Left ventricle myocardium inferior (tissue), 1 donor: ENCODE results near the gene NEAT1. TPM values are rescaled to one million over a fixed set of nuclear protein-coding genes. Genes with fewer than 3 reads are reported as not detected.

Experiments used
- DNase-seq: peaks from one replicate; pipeline ENCODE4 v3.0.0-alpha.2; 2020
- H3K27ac ChIP-seq: fragments of 200-600 bp; replicated peaks from 2 replicates; pipeline ENCODE4 v1.8.0; 2021
- H3K27me3 ChIP-seq: fragments of 200-600 bp; 2 replicates; pipeline ENCODE4 v1.8.0; 2021; ENCODE audit warnings: low read depth
- H3K36me3 ChIP-seq: fragments of 200-600 bp; 2 replicates; pipeline ENCODE4 v1.8.0; 2021
- H3K4me1 ChIP-seq: fragments of 200-600 bp; 2 replicates; pipeline ENCODE4 v1.8.0; 2021
- H3K4me3 ChIP-seq: fragments of 200-600 bp; 2 replicates; pipeline ENCODE4 v1.8.0; 2021; ENCODE audit warnings: mild to moderate bottlenecking, moderate library complexity
- H3K9me3 ChIP-seq: fragments of 200-600 bp; replicated peaks from 2 replicates; pipeline ENCODE4 v1.8.0; 2021
- intact Hi-C: fragments of 100-400 bp; cut with micrococcal nuclease; formaldehyde crosslinking; loops from one replicate; pipeline ENCODE4 v1.11.0; 2022
- total RNA-seq: library from RNA; stranded (reverse); fragmentation: NEBNext Ultra II Directional; extraction: Animal tissue kit (Norgen Biotek cat#: 25700); gene quantifications from one replicate; pipeline ENCODE4 v1.2.1, GENCODE V29; 2021
- TF ChIP-seq, protein P1 (sequence below): fragments of 200-600 bp; IDR thresholded peaks from 2 replicates; pipeline ENCODE4 v1.8.0; 2021; ENCODE audit warnings: antibody characterized with exemption, mild to moderate bottlenecking, borderline replicate concordance
- donor health status: DM: no; HTN: yes; CAD: no; lungs with severe emphysema.

NEAT1 gene
- total RNA-seq, 1 donor from 2014 or later: 405 TPM

DNA sequence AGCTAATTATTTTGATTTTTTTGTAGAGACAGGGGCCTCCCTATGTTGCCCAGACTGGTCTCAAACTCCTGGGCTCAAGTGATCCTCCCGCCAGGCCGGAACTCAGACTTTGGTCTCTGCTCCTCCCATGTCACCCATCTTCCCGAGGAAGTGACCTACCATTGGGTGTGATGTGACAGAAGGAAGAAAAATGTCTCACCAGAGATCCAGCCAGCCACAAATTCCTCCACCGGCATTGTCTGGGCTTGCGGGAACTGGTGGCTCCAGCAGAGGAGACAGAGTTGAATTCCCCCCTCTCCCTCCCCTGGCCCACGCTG lies 40.9 kb upstream of the NEAT1 start:
- no peaks in the 10 kb centered on the region for H3K27me3 ChIP-seq
- peaks cover 71% of the 10 kb centered on the region for H3K4me1 ChIP-seq
- TF ChIP-seq, protein P1, sequence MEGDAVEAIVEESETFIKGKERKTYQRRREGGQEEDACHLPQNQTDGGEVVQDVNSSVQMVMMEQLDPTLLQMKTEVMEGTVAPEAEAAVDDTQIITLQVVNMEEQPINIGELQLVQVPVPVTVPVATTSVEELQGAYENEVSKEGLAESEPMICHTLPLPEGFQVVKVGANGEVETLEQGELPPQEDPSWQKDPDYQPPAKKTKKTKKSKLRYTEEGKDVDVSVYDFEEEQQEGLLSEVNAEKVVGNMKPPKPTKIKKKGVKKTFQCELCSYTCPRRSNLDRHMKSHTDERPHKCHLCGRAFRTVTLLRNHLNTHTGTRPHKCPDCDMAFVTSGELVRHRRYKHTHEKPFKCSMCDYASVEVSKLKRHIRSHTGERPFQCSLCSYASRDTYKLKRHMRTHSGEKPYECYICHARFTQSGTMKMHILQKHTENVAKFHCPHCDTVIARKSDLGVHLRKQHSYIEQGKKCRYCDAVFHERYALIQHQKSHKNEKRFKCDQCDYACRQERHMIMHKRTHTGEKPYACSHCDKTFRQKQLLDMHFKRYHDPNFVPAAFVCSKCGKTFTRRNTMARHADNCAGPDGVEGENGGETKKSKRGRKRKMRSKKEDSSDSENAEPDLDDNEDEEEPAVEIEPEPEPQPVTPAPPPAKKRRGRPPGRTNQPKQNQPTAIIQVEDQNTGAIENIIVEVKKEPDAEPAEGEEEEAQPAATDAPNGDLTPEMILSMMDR: no peak
- H3K36me3 ChIP-seq: no peaks in the 10 kb centered on the region
- no peaks in the 10 kb centered on the region for H3K9me3 ChIP-seq
- peak overlapping the region; percentile 97 for H3K27ac ChIP-seq
- intact Hi-C loops: no loop called here
- peak; percentile 48 for DNase-seq
- H3K4me3 ChIP-seq: peak overlapping the region; percentile 66

DNA sequence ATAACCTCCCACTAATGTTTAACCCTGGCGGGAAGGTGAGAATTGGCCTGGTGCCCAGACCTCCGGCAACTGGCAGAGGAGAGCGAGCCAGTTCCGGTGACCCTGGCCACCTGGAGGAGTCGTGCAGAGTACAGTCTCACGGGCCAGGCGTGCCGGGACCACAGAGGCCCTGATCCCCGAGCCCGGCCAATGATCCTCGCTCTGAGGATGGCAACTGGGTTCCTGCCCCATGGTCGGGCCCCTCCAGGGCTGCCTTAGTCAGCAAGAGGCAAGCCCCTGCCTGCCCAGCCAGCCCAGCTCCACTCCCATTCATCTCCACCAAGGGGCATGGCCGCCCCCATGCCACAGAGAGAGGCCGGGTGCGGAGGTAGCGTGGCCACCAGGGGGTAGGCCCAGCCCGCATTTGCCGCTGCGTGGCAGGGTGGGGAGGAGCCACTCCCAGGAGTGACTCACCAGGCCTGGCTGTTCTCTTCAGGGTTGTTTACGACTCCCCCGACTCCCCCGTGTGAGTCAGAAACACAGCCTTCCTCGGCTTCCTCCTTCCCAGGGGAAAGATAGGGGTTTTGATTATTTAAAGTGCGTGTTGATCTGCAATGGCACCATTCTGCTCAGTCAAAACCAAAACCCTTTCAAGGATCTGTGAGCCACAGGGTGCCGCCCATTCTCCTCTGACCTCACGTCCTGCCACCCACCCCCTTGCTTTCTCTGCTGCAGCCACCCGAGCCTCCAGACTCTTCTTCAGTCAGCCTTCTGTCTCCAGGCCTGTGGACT lies 40.4 kb upstream of the NEAT1 start, which contains the start of gene SLC25A45:
Gene SLC25A45, minus strand, starts transcription at position 614 of the 771 bp plus-strand sequence. CDS start 695 bp downstream, outside the sequence.
- TF ChIP-seq, protein P1: peak; percentile 90
- Histone ChIP-seq H3K4me1 (peaks cover 71% of the 10 kb centered on the region), H3K27me3 (no peaks in the 10 kb centered on the region), H3K9me3 (no peaks in the 10 kb centered on the region), H3K4me3 (peak within 1 kb of the TSS; percentile 66), H3K36me3 (no peaks in the 10 kb centered on the region), H3K27ac (peak within 1 kb of the TSS; percentile 97)
- DNase-seq: peak; percentile 91
- intact Hi-C loops: no loop called here

DNA sequence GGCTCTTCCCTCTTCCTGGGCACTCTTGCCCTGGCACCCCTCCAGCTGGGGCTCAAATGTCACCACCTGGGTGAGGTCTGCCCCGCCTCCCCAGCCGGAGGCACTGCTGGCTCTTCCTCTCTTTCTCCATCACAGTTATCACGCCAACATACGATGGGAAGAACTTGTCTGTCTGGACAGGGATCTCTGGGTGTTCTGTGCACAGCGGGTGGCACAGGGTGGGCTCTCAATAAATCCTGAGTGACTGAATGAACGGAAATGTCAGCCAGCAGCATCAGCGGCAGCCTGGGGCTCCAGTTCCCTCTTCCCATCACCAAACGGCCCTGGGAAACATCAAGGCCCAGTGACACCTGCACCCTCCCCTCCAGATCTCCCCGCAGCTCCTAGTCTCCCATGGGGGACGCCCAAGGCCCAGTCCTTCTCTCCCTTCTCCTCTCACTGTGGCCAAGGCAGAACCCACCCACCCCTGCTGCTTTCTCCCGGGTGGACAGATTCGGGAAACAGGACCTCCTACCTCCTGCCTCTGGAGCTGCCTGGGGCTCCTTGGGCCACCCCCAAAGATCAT lies 39.7 kb upstream of the NEAT1 start:
- H3K4me1 ChIP-seq: peaks cover 74% of the 10 kb centered on the region
- H3K27ac ChIP-seq: peak overlapping the region; percentile 97
- TF ChIP-seq, protein P1: no peak
- peak overlapping the region; percentile 66 for H3K4me3 ChIP-seq
- H3K9me3 ChIP-seq: no peaks in the 10 kb centered on the region
- DNase-seq: no peak
- intact Hi-C loops: no loop called here
- H3K36me3 ChIP-seq: no peaks in the 10 kb centered on the region
- H3K27me3 ChIP-seq: no peaks in the 10 kb centered on the region

DNA sequence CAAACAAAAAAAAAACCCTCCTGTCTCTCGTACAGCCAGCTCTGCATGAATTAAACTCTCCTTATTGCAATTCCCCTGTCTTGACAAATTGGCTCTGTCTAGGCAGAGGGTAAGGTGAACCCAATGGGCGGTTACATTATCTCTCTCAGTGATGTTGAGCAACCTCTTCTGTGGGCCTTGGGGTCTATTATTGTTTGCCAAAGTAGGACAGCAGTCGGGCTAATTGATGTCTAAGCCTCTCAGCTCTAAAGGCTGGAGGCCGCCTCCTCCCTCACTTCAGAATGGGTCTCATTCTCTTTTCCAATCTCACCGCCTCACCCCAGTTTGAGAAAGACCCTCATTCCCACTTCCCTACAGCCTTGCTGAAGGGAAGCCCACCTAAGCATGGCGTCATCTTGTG lies 38.8 kb upstream of the NEAT1 start:
- H3K9me3 ChIP-seq: no peaks in the 10 kb centered on the region

DNA sequence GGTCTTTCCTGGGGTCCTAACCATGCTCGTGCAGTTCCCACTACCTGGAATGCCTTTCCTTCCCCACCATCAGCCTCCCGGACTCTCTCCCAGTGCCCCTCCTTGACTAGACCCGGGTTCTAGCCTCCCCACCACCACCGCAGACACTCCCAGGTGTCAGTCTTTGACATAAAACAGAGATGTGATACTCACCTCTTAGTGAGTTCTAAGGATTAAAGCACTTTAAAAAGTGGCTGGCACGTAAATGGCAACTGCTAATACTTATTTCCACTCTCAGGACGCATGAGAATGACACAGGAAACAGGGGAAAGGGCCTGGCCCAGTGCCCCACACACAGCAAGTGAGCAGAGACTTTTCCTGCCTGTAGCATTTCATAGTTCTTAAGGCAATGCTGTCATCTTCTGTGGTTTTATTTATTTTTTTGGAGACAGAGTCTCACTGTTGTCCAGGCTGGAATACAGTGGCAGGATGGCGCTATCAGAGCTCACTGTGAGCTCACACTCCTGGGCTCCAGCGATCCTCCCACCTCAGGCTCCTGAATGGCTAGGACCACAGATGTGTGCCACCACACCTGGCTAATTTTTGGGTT lies 38.2 kb upstream of the NEAT1 start:
- H3K36me3 ChIP-seq: no peaks in the 10 kb centered on the region
- DNase-seq: no peak
- peak overlapping the region; percentile 97 for H3K27ac ChIP-seq
- TF ChIP-seq, protein P1: no peak
- peaks cover 89% of the 10 kb centered on the region for H3K4me1 ChIP-seq
- H3K4me3 ChIP-seq: no peak overlapping the region
- no peaks in the 10 kb centered on the region for H3K9me3 ChIP-seq
- H3K27me3 ChIP-seq: no peaks in the 10 kb centered on the region
- intact Hi-C loops: no loop called here

More for the DNA sequence above, 38.8 kb upstream of the NEAT1 start:
- Histone ChIP-seq H3K36me3 (no peaks in the 10 kb centered on the region), H3K4me3 (no peak overlapping the region), H3K27ac (peak overlapping the region; percentile 97), H3K4me1 (peaks cover 83% of the 10 kb centered on the region), H3K27me3 (no peaks in the 10 kb centered on the region)
- TF ChIP-seq, protein P1: no peak
- no peak for DNase-seq
- intact Hi-C loops: no loop called here
